SK-N-SH (cell line): Measurements from ENCODE around the gene RFTN1. TPM values are rescaled to one million over a fixed set of nuclear protein-coding genes. Genes with fewer than 3 reads are reported as not detected.

Source experiments
- CTCF ChIA-PET: fragments of 300-600, 350-600 bp; formaldehyde crosslinking; extraction: SDS; loops from one replicate; lab custom pipeline; 2021; lab: Yijun Ruan, JAX
- POLR2A ChIA-PET: fragments of 350-600 bp; sonication (Branson Sonifier 250); formaldehyde crosslinking; extraction: SDS; loops from one replicate; lab custom pipeline; 2020; ENCODE audit warnings: antibody characterized with exemption, inconsistent platforms; lab: Yijun Ruan, JAX
- DNase-seq: peaks from one replicate; pipeline ENCODE4 v3.0.0; 2012
- H2AFZ ChIP-seq: fragments of 200-600 bp; sonication (generic); 2 replicates; pipeline ENCODE4 v1.8.1; 2016; ENCODE audit warnings: antibody characterized with exemption, mild to moderate bottlenecking, low read depth
- H3F3A ChIP-seq: fragments of 200-600 bp; sonication (generic); replicated peaks from 2 replicates; pipeline ENCODE3; 2016; ENCODE audit warnings: antibody characterized with exemption, mild to moderate bottlenecking; ENCODE audit not compliant: insufficient read depth
- H3K27ac ChIP-seq, 2 experiments: fragments of 200-500 bp in 1 of 2; fragments of 200-600 bp in 1 of 2; sonication (Bioruptor generic) in 1 of 2; sonication (generic), shearing (Covaris generic) in 1 of 2; 2 replicates each; pipeline versions ENCODE4 v1.5.1 to v1.6.1; 2014 to 2016; ENCODE audit warnings: low read depth in 2 of 2, inconsistent platforms in 1 of 2, low read length in 1 of 2, mild to moderate bottlenecking in 1 of 2, mixed read lengths in 1 of 2
- H3K27me3 ChIP-seq: fragments of 200-600 bp; sonication (generic), shearing (Covaris generic); 2 replicates; pipeline ENCODE4 v1.6.1; 2016; ENCODE audit warnings: mixed run types; ENCODE audit not compliant: insufficient read depth
- H3K36me3 ChIP-seq, 2 experiments: fragments of 200-500 bp in 1 of 2; fragments of 200-600 bp in 1 of 2; sonication (Bioruptor generic) in 1 of 2; sonication (generic) in 1 of 2; replicated peaks in 1 of 2; 2 replicates each; pipeline versions ENCODE3 to v1.5.1; 2014 to 2016; ENCODE audit warnings: low read length in 1 of 2, mild to moderate bottlenecking in 1 of 2; ENCODE audit not compliant: insufficient read depth in 2 of 2, control insufficient read depth in 1 of 2
- H3K4me1 ChIP-seq, 2 experiments: fragments of 200-500 bp in 1 of 2; fragments of 200-600 bp in 1 of 2; sonication (Bioruptor generic) in 1 of 2; sonication (generic), shearing (Covaris generic) in 1 of 2; 2 replicates each; pipeline versions ENCODE4 v1.5.1 to v1.6.1; 2014 to 2016; ENCODE audit warnings: low read depth in 1 of 2, low read length in 1 of 2, mixed run types in 1 of 2; ENCODE audit not compliant: insufficient read depth in 2 of 2, control insufficient read depth in 1 of 2
- H3K4me2 ChIP-seq: fragments of 200-600 bp; sonication (generic), shearing (Covaris generic); 2 replicates; pipeline ENCODE4 v1.6.1; 2017; ENCODE audit warnings: mixed run types
- H3K4me3 ChIP-seq, 2 experiments: fragments of 200-500 bp in 1 of 2; fragments of 200-600 bp in 1 of 2; sonication (Bioruptor generic) in 1 of 2; sonication (generic), shearing (Covaris generic) in 1 of 2; 2 replicates each; pipeline versions ENCODE4 v1.5.1 to v1.8.1; 2014 to 2016; ENCODE audit warnings: low read depth in 2 of 2, inconsistent platforms in 1 of 2, low read length in 1 of 2, mild to moderate bottlenecking in 1 of 2, mixed read lengths in 1 of 2, moderate library complexity in 1 of 2
- H3K79me2 ChIP-seq: fragments of 200-600 bp; sonication (generic); 2 replicates; pipeline ENCODE4 v1.8.1; 2017; ENCODE audit warnings: mild to moderate bottlenecking; ENCODE audit not compliant: insufficient read depth
- H3K9ac ChIP-seq: fragments of 200-600 bp; sonication (generic); 2 replicates; pipeline ENCODE4 v1.6.1; 2017; ENCODE audit warnings: mixed run types
- H3K9me2 ChIP-seq: fragments of 200-600 bp; sonication (generic); 2 replicates; pipeline ENCODE4 v1.6.1; 2017; ENCODE audit warnings: mixed run types
- H3K9me3 ChIP-seq: fragments of 200-600 bp; sonication (generic); 2 replicates; pipeline ENCODE4 v1.6.1; 2017; ENCODE audit warnings: mixed run types, mild to moderate bottlenecking, moderate library complexity
- H4K20me1 ChIP-seq: fragments of 200-600 bp; sonication (generic); 2 replicates; pipeline ENCODE4 v1.6.1; 2017; ENCODE audit warnings: mild to moderate bottlenecking, mixed run types; ENCODE audit not compliant: insufficient read depth
- CHD2 ChIP-seq: fragments of 150-350 bp; IDR thresholded peaks from 2 replicates; pipeline ENCODE4 v1.6.1; 2018; ENCODE audit warnings: low read length; ENCODE audit not compliant: partially characterized antibody
- ELF1 ChIP-seq: IDR thresholded peaks from 2 replicates; pipeline ENCODE4 v1.4.0; 2012
- EP300 ChIP-seq, 2 experiments: IDR thresholded peaks; 2 replicates each; pipeline versions ENCODE4 v1.4.0 to v1.6.1; 2012; ENCODE audit warnings: borderline replicate concordance in 1 of 2, low read depth in 1 of 2, low read length in 1 of 2
- EZH2phosphoT487 ChIP-seq: fragments of 200-600 bp; sonication (generic); IDR thresholded peaks from 2 replicates; pipeline ENCODE4 v1.6.1; 2017; ENCODE audit warnings: low read depth, mixed run types, mild to moderate bottlenecking, antibody characterized with exemption, moderate library complexity, borderline replicate concordance
- FOXM1 ChIP-seq: IDR thresholded peaks from 2 replicates; pipeline ENCODE4 v1.4.0; 2012; ENCODE audit warnings: low read depth, mild to moderate bottlenecking
- GATA2 ChIP-seq: sonication (generic); formaldehyde crosslinking; IDR thresholded peaks from 2 replicates; pipeline ENCODE4 v1.5.0; 2020; ENCODE audit warnings: mild to moderate bottlenecking, missing genetic modification reagents
- IRF3 ChIP-seq: fragments of 150-350 bp; IDR thresholded peaks from 2 replicates; pipeline ENCODE4 v1.6.1; 2016; ENCODE audit warnings: mild to moderate bottlenecking, low read depth, low read length
- MAX ChIP-seq: IDR thresholded peaks from 2 replicates; pipeline ENCODE4 v1.4.0; 2012; ENCODE audit warnings: low read depth
- NFIC ChIP-seq: IDR thresholded peaks from 2 replicates; pipeline ENCODE4 v1.4.0; 2012; ENCODE audit warnings: borderline replicate concordance
- NRF1 ChIP-seq: IDR thresholded peaks from 2 replicates; pipeline ENCODE4 v1.6.1; 2012; ENCODE audit warnings: low read depth, mild to moderate bottlenecking, low read length
- PBX3 ChIP-seq: IDR thresholded peaks from 2 replicates; pipeline ENCODE4; 2012
- REST ChIP-seq: IDR thresholded peaks from 2 replicates; pipeline ENCODE4 v1.6.1; 2012; ENCODE audit warnings: mild to moderate bottlenecking, low read depth, low read length, moderate library complexity
- RFX5 ChIP-seq: IDR thresholded peaks from 2 replicates; pipeline ENCODE4 v1.6.1; 2012; ENCODE audit warnings: mild to moderate bottlenecking, improper control_type of control experiment, low read length
- RXRA ChIP-seq: IDR thresholded peaks from 2 replicates; pipeline ENCODE4 v1.4.0; 2012; ENCODE audit warnings: low read depth, mild to moderate bottlenecking, borderline replicate concordance
- SIN3A ChIP-seq: IDR thresholded peaks from 2 replicates; pipeline ENCODE4 v1.6.1; 2012; ENCODE audit warnings: low read depth, mild to moderate bottlenecking, low read length, moderate library complexity, borderline replicate concordance
- SMC3 ChIP-seq: IDR thresholded peaks from 2 replicates; pipeline ENCODE4 v1.6.1; 2012; ENCODE audit warnings: low read depth, low read length, improper control_type of control experiment
- TEAD4 ChIP-seq: IDR thresholded peaks from 2 replicates; pipeline ENCODE4 v1.4.0; 2012; ENCODE audit warnings: mild to moderate bottlenecking, borderline replicate concordance; ENCODE audit not compliant: insufficient read depth
- USF1 ChIP-seq: IDR thresholded peaks from 2 replicates; pipeline ENCODE4 v1.4.0; 2012; ENCODE audit warnings: low read depth, borderline replicate concordance
- USF2 ChIP-seq: fragments of 150-350 bp; IDR thresholded peaks from 2 replicates; pipeline ENCODE4 v1.6.1; 2017; ENCODE audit warnings: antibody characterized with exemption, low read length, low read depth, borderline replicate concordance
- YY1 ChIP-seq: IDR thresholded peaks from 2 replicates; pipeline ENCODE4 v1.4.0; 2012; ENCODE audit warnings: low read depth, mild to moderate bottlenecking
- WGBS: methylation state at CpG from one replicate; pipeline ENCODE4 v1.1.6; 2017; ENCODE audit warnings: low lambda C conversion rate; 5-methylcytosine and 5-hydroxymethylcytosine counted together
- polyA plus RNA-seq, 3 experiments: library from polyadenylated mRNA; depleted of rRNA; stranded (reverse); fragments of >200 nt; gene quantifications; 2 replicates each; pipeline ENCODE4 v1.2.3, GENCODE V29; 2012

RFTN1 gene
- polyA plus RNA-seq, 1 of the 3 experiments (the other 2 are of a cell fraction): 21.2 TPM

GRCh38 chr3:16437640-16438039 is 75.9 kb downstream of the RFTN1 start:
- TF ChIP-seq NRF1 (no peak), SMC3 (no peak), ELF1 (no peak), SIN3A (no peak), IRF3 (no peak), FOXM1 (no peak), RFX5 (no peak), RXRA (no peak), NFIC (no peak), CHD2 (no peak), MAX (no peak), EP300 (IDR thresholded peaks at IDR 0.05; ENCODE audit: borderline replicate concordance in 1 of 2, low read depth in 1 of 2, low read length in 1 of 2) (no peak), YY1 (no peak), PBX3 (no peak), EZH2phosphoT487 (no peak), GATA2 (CRISPR knock-in tag) (no peak), USF2 (no peak), USF1 (no peak), TEAD4 (no peak), REST (no peak)
- TF ChIP-seq, all 33 proteins: peak for 0
- H4K20me1 ChIP-seq: no peaks in the 10 kb centered on the region
- peak overlapping the region in 1 of 2 experiments; percentile 17; a peak in 1 of 4 replicates for H3K27ac ChIP-seq
- peaks cover 15% of the 10 kb centered on the region; the same call in 1 of the 2 replicates for H3K79me2 ChIP-seq
- H3K9ac ChIP-seq: no peak overlapping the region
- POLR2A ChIA-PET: no interaction called here
- H3F3A ChIP-seq: no peaks in the 10 kb centered on the region
- 88% methylated on average over 5 of the region's 5 CpGs for WGBS
- H3K4me3 ChIP-seq: no peak overlapping the region
- peaks cover 6 to 41% of the 10 kb centered on the region in 2 experiments; a peak in 3 of 4 replicates for H3K4me1 ChIP-seq
- no peaks in the 10 kb centered on the region for H3K9me2 ChIP-seq
- no peak for DNase-seq
- CTCF ChIA-PET: no interaction called here
- H3K36me3 ChIP-seq: peaks cover 0 to 4% of the 10 kb centered on the region in 2 experiments
- H2AFZ ChIP-seq: no peak overlapping the region
- no peaks in the 10 kb centered on the region for H3K9me3 ChIP-seq
- no peaks in the 10 kb centered on the region for H3K27me3 ChIP-seq
- H3K4me2 ChIP-seq: no peak overlapping the region
